Ishikawa (cell line): ENCODE measurements around the gene PRM1.

ENCODE experiments used
- CEBPB ChIP-seq: IDR thresholded peaks from 2 replicates; pipeline ENCODE4 v1.6.1; 2012
- CREB1 ChIP-seq: IDR thresholded peaks from 2 replicates; pipeline ENCODE4 v1.6.1; 2012; ENCODE audit warnings: low read depth
- EGR1 ChIP-seq: IDR thresholded peaks from 2 replicates; pipeline ENCODE4 v1.6.1; 2012
- EP300 ChIP-seq: IDR thresholded peaks from 2 replicates; pipeline ENCODE4 v1.6.1; 2012; ENCODE audit warnings: borderline replicate concordance
- FOXM1 ChIP-seq: IDR thresholded peaks from 2 replicates; pipeline ENCODE4 v1.6.1; 2012; ENCODE audit warnings: low read depth, borderline replicate concordance
- MAX ChIP-seq: IDR thresholded peaks from 2 replicates; pipeline ENCODE4 v1.6.1; 2012
- NFIC ChIP-seq: IDR thresholded peaks from 2 replicates; pipeline ENCODE4 v1.6.1; 2012
- RAD21 ChIP-seq: IDR thresholded peaks from 2 replicates; pipeline ENCODE4 v1.6.1; 2012; ENCODE audit warnings: low read depth
- REST ChIP-seq: IDR thresholded peaks from 2 replicates; pipeline ENCODE4 v1.6.1; 2012; ENCODE audit warnings: low read depth, mild to moderate bottlenecking
- TAF1 ChIP-seq: IDR thresholded peaks from 2 replicates; pipeline ENCODE4 v1.6.1; 2012; ENCODE audit warnings: low read depth, mild to moderate bottlenecking
- TCF12 ChIP-seq: IDR thresholded peaks from 2 replicates; pipeline ENCODE4 v1.6.1; 2012; ENCODE audit warnings: low read depth
- TEAD4 ChIP-seq: IDR thresholded peaks from 2 replicates; pipeline ENCODE4 v1.6.1; 2012
- USF1 ChIP-seq: IDR thresholded peaks from 2 replicates; pipeline ENCODE4 v1.6.1; 2012
- YY1 ChIP-seq: IDR thresholded peaks from 2 replicates; pipeline ENCODE4 v1.6.1; 2012; ENCODE audit warnings: low read depth
- ZBTB7A ChIP-seq: IDR thresholded peaks from 2 replicates; pipeline ENCODE4 v1.6.1; 2012; ENCODE audit warnings: low read depth

PRM1 gene

GRCh38 chr16:11310997-11311561 is 29.9 kb upstream of the PRM1 start:
- TF ChIP-seq TEAD4, result no peak
- TF ChIP-seq CREB1, result no peak
- TF ChIP-seq YY1, result no peak
- TF ChIP-seq ZBTB7A, result no peak
- no peak for TF ChIP-seq TCF12
- no peak for TF ChIP-seq USF1
- TF ChIP-seq CEBPB, result no peak
- no peak for TF ChIP-seq NFIC
- no peak for TF ChIP-seq REST
- TF ChIP-seq FOXM1, result no peak
- no peak for TF ChIP-seq EGR1
- no peak for TF ChIP-seq RAD21
- TF ChIP-seq TAF1, result no peak

GRCh38 chr16:11310634-11310977 is 29.5 kb upstream of the PRM1 start:
- no peak for TF ChIP-seq TEAD4

GRCh38 chr16:11309895-11310633 is 28.9 kb upstream of the PRM1 start:
- TF ChIP-seq REST (no peak), YY1 (no peak), TAF1 (no peak), RAD21 (no peak), CEBPB (no peak), FOXM1 (no peak), TCF12 (no peak), ZBTB7A (no peak), EP300 (no peak), TEAD4 (no peak), CREB1 (no peak), MAX (no peak), EGR1 (no peak), NFIC (no peak), USF1 (no peak)

GRCh38 chr16:11308493-11309283 is 27.6 kb upstream of the PRM1 start:
- TF ChIP-seq TAF1 (no peak), FOXM1 (no peak), TEAD4 (0 out of 2 replicates have a peak, but pooled peaks have one; percentile 10), EP300 (0 out of 2 replicates have a peak, but pooled peaks have one; percentile 44), TCF12 (peak; percentile 79)

- no peak for TF ChIP-seq EGR1
- TF ChIP-seq MAX, result no peak
- no peak for TF ChIP-seq TEAD4
- no peak for TF ChIP-seq CEBPB
- no peak for TF ChIP-seq CREB1
- TF ChIP-seq NFIC, result no peak
These were observed 26.7 kb upstream of the PRM1 start for GRCh38 chr16:11307639-11308492.
